GM12878 (cell line): ENCODE results near the gene SCRN2.

Experiments used
- CBX5 ChIP-seq: sonication (generic); IDR thresholded peaks from 2 replicates; pipeline ENCODE4 v1.6.1; 2016; ENCODE audit warnings: low read depth, moderate library complexity, mild to moderate bottlenecking, inconsistent platforms
- CREM ChIP-seq: IDR thresholded peaks from 2 replicates; pipeline ENCODE4 v1.6.1; 2014; ENCODE audit warnings: antibody characterized with exemption, low read depth
- NFIC ChIP-seq: IDR thresholded peaks from 2 replicates; pipeline ENCODE4 v1.6.1; 2012; ENCODE audit warnings: low read depth, mild to moderate bottlenecking, inconsistent platforms, low read length, moderate library complexity
- NR2C1 ChIP-seq: fragments of 450-650 bp; IDR thresholded peaks from 2 replicates; pipeline ENCODE4 v1.6.1; 2017; ENCODE audit warnings: antibody characterized with exemption, mild to moderate bottlenecking, moderate library complexity
- NR2F1 ChIP-seq: fragments of 450-650 bp; conservative IDR thresholded peaks from 2 replicates; pipeline ENCODE4 v1.6.1; 2017; ENCODE audit warnings: mild to moderate bottlenecking
- PAX5 ChIP-seq: IDR thresholded peaks from 2 replicates; pipeline ENCODE4 v1.6.1; 2011; ENCODE audit warnings: low read depth, low read length, borderline replicate concordance
- POLR2A ChIP-seq: IDR thresholded peaks from 2 replicates; pipeline ENCODE4 v1.6.1; 2011; ENCODE audit warnings: low read depth, mild to moderate bottlenecking, low read length
- RAD21 ChIP-seq: IDR thresholded peaks from 2 replicates; pipeline ENCODE4 v1.6.1; 2011; ENCODE audit warnings: mild to moderate bottlenecking, low read depth, low read length, moderate library complexity; ENCODE audit not compliant: insufficient read depth
- REST ChIP-seq: IDR thresholded peaks from 2 replicates; pipeline ENCODE4 v1.6.1; 2012; ENCODE audit warnings: mild to moderate bottlenecking, low read depth, low read length
- RFX5 ChIP-seq: IDR thresholded peaks from 2 replicates; pipeline ENCODE4 v1.6.1; 2011; ENCODE audit warnings: low read depth, low read length, improper control_type of control experiment
- TAF1 ChIP-seq: IDR thresholded peaks from 2 replicates; pipeline ENCODE4 v1.6.1; 2011; ENCODE audit warnings: mild to moderate bottlenecking, low read depth, low read length, borderline replicate concordance
- USF2 ChIP-seq: IDR thresholded peaks from 2 replicates; pipeline ENCODE4 v1.6.1; 2011; ENCODE audit warnings: low read depth, low read length, improper control_type of control experiment, borderline replicate concordance
- ZNF274 ChIP-seq: IDR thresholded peaks from one replicate; pipeline ENCODE4 v1.8.0; 2011; ENCODE audit not compliant: insufficient read length, insufficient read depth

GRCh38 chr17:47820033-47820789 lies 20.9 kb downstream of the SCRN2 start:
- TF ChIP-seq PAX5 = no peak
- TF ChIP-seq REST = no peak
- TF ChIP-seq POLR2A = no peak
- no peak for TF ChIP-seq NR2C1
- TF ChIP-seq CBX5 = no peak
- TF ChIP-seq RAD21 = no peak
- TF ChIP-seq USF2 = no peak
- TF ChIP-seq CREM = no peak
- no peak for TF ChIP-seq NR2F1
- no peak for TF ChIP-seq NFIC
- no peak for TF ChIP-seq TAF1
- no peak for TF ChIP-seq RFX5
- no peak for TF ChIP-seq ZNF274
